HEK293 (cell line): ENCODE data around the gene SRY.

Experiments
- CTCF ChIP-seq: fragments of 450-650 bp; formaldehyde crosslinking; IDR thresholded peaks from 2 replicates; pipeline ENCODE4 v1.5.1; 2016; ENCODE audit warnings: missing biosample characterization, missing genetic modification characterization
- ZNF114 ChIP-seq: fragments of 450-650 bp; formaldehyde crosslinking; IDR thresholded peaks from 2 replicates; pipeline ENCODE4 v1.5.0; 2017; ENCODE audit warnings: missing biosample characterization, missing genetic modification characterization
- ZNF292 ChIP-seq: fragments of 450-650 bp; formaldehyde crosslinking; IDR thresholded peaks from 2 replicates; pipeline ENCODE4 v1.5.1; 2016; ENCODE audit warnings: low read depth, missing biosample characterization, missing genetic modification characterization, borderline replicate concordance
- ZNF350 ChIP-seq: fragments of 450-650 bp; formaldehyde crosslinking; IDR thresholded peaks from 2 replicates; pipeline ENCODE4 v1.5.0; 2017; ENCODE audit warnings: missing biosample characterization, mild to moderate bottlenecking, missing genetic modification characterization
- ZNF549 ChIP-seq: fragments of 450-650 bp; IDR thresholded peaks from 2 replicates; pipeline ENCODE4 v1.5.1; 2018; ENCODE audit warnings: missing biosample characterization, missing genetic modification characterization, mild to moderate bottlenecking, inconsistent platforms, moderate library complexity

GRCh38 chrY:2796977-2797523, 9.6 kb upstream of the SRY start:
- TF ChIP-seq ZNF350 (tag by site-specific recombination) (no peak), CTCF (no peak), ZNF114 (tag by site-specific recombination) (no peak), ZNF549 (tag by site-specific recombination) (no peak), ZNF292 (tag by site-specific recombination) (no peak)
